Activated B cell treated with CpG ODN at 0.5 μM for 24 hours (primary cell): ENCODE results near the gene HES3. TPM values are rescaled to one million over a fixed set of nuclear protein-coding genes. Genes with fewer than 3 reads are reported as not detected.

Experiments
- ATAC-seq: fragments of 200-7000 bp; cut with Tn5 transposase; one replicate; pipeline ENCODE4 v1.10.0; 2021; ENCODE audit warnings: low read depth, mild to moderate bottlenecking, moderate library complexity
- CTCF ChIA-PET: fragments of 350-600 bp; sonication (Branson Sonifier 250); formaldehyde crosslinking; loops from one replicate; lab custom pipeline; 2021; ENCODE audit warnings: antibody characterized with exemption; lab: Charles Lee
- POLR2A ChIA-PET: fragments of 350-600 bp; sonication (Branson Sonifier 250); formaldehyde crosslinking; loops from one replicate; lab custom pipeline; 2021; ENCODE audit warnings: antibody characterized with exemption; lab: Charles Lee
- DNase-seq: peaks from one replicate; pipeline ENCODE4 v3.0.0; 2022
- H3K27ac Mint-ChIP-seq: one replicate; pipeline ENCODE4 v1.8.0; 2020; ENCODE audit warnings: mixed read lengths
- H3K27me3 Mint-ChIP-seq: one replicate; pipeline ENCODE4 v1.8.0; 2021; ENCODE audit warnings: mixed read lengths
- H3K36me3 Mint-ChIP-seq: one replicate; pipeline ENCODE4 v1.8.0; 2021; ENCODE audit warnings: low read depth, mixed read lengths
- H3K4me1 Mint-ChIP-seq: one replicate; pipeline ENCODE4 v1.8.0; 2021; ENCODE audit warnings: mixed read lengths
- H3K4me3 Mint-ChIP-seq: one replicate; pipeline ENCODE4 v1.8.0; 2020; ENCODE audit warnings: mild to moderate bottlenecking, mixed read lengths
- H3K9me3 Mint-ChIP-seq: one replicate; pipeline ENCODE4 v1.8.0; 2020; ENCODE audit warnings: mixed read lengths
- intact Hi-C: fragments of 100-400 bp; cut with micrococcal nuclease; formaldehyde crosslinking; loops from one replicate; pipeline ENCODE4 v1.15.1; 2024
- total RNA-seq: library from RNA; stranded (reverse); gene quantifications from 2 replicates; pipeline ENCODE4 v1.2.3, GENCODE V29; 2022
- TF ChIP-seq, protein P1 (sequence below): fragments of 200-600 bp; IDR thresholded peaks from one replicate; pipeline ENCODE4 v1.8.0; 2022; ENCODE audit warnings: antibody characterized with exemption, mild to moderate bottlenecking

Gene HES3
- total RNA-seq, 1 donor from 2014 or later: not detected

DNA sequence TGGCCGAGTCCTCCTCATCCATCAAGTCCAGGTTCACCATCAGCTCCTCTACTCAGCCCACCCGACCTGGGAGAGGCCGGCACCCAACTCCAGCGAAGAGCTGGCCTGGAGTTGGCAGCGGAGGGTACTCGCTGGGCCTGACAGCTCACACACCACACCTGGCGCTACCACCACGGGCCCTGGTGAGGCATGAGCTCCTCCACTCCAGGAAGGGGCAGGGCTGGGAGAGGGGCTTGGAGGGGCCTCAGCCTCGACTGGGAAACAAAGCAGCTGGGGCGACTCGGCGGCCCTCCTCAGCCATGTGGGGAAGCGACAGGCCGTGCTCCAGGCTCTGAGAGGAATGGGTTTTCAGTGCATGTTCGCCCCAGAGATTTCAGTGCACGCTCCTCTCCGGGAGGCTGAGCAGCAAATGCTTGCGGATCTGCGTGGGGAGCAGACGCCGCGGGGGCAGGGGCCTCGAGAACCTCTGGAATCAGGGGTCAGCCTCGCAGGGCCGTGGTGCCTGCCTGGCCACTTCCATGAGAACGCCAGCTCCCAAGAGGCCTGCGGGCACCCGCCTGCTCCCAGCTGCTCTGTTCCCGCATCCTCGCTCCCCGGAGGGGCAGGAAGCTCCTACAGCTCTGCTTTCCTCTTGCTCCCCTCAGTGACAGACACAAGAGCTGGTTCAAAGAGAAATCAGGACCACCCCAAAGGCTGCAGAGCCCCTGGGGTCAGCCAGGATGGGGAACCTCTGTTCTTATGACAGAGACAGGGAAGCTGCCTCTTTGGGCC, 35.8 kb downstream of the HES3 start:
- Mint-ChIP-seq H3K4me1 (no peaks in the 10 kb centered on the region), H3K4me3 (no peak overlapping the region), H3K27ac (no peak overlapping the region), H3K9me3 (no peaks in the 10 kb centered on the region), H3K36me3 (no peaks in the 10 kb centered on the region), H3K27me3 (no peaks in the 10 kb centered on the region)
- DNase-seq (no peak), ATAC-seq (no peak)
- CTCF ChIA-PET: no interaction called here
- POLR2A ChIA-PET: no interaction called here
- TF ChIP-seq, protein P1, sequence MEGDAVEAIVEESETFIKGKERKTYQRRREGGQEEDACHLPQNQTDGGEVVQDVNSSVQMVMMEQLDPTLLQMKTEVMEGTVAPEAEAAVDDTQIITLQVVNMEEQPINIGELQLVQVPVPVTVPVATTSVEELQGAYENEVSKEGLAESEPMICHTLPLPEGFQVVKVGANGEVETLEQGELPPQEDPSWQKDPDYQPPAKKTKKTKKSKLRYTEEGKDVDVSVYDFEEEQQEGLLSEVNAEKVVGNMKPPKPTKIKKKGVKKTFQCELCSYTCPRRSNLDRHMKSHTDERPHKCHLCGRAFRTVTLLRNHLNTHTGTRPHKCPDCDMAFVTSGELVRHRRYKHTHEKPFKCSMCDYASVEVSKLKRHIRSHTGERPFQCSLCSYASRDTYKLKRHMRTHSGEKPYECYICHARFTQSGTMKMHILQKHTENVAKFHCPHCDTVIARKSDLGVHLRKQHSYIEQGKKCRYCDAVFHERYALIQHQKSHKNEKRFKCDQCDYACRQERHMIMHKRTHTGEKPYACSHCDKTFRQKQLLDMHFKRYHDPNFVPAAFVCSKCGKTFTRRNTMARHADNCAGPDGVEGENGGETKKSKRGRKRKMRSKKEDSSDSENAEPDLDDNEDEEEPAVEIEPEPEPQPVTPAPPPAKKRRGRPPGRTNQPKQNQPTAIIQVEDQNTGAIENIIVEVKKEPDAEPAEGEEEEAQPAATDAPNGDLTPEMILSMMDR: no peak
- intact Hi-C loops: no loop called here

DNA sequence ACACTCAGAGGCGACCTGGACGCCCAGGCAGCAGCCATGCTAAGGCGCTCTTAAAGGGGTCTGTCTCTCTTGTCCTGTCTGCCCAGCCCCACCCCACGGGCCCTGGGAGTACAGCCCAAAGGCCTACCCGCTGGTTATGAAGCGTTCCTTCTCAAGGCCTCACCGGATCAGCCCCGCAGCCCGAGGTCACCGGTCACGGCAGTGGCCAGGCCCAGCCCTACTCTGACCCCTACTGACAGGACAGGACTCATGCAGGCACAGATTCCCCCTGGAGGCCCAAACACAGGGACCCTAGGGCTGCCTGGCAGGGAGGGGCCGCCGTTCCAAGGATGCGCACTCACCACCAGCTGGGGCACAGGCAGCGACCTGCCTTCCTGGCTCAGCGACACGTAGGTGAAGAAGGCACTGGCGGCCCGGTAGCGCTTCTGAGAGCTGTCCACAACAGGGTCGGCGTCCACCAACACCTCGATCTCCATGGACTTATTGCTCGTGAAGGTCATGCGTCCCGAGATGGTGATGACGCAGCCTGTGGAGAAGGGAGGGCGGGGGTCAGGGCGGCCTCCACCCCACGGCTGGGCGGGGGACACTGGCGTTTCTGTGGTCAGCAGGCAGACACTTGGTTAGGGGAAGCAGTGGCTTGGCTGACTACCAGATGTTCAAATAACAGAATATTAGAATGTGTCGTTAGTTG, 36.9 kb downstream of the HES3 start:
- H3K4me3 Mint-ChIP-seq: no peak overlapping the region
- H3K27ac Mint-ChIP-seq: no peak overlapping the region
- H3K36me3 Mint-ChIP-seq: no peaks in the 10 kb centered on the region
- no peak for DNase-seq
- TF ChIP-seq, protein P1: no peak
- intact Hi-C loops: no loop called here
- ChIA-PET POLR2A (no interaction called here), CTCF (no interaction called here)
- no peaks in the 10 kb centered on the region for H3K4me1 Mint-ChIP-seq
- no peaks in the 10 kb centered on the region for H3K27me3 Mint-ChIP-seq
- no peaks in the 10 kb centered on the region for H3K9me3 Mint-ChIP-seq
- ATAC-seq: no peak

GRCh38 chr1:6281511-6282402, 37.8 kb downstream of the HES3 start:
- H3K27ac Mint-ChIP-seq: no peak overlapping the region
- CTCF ChIA-PET: no interaction called here
- H3K9me3 Mint-ChIP-seq: no peaks in the 10 kb centered on the region
- TF ChIP-seq, protein P1: no peak
- POLR2A ChIA-PET: no interaction called here
- intact Hi-C loops: no loop called here
- ATAC-seq: no peak
- H3K4me3 Mint-ChIP-seq: no peak overlapping the region
- no peaks in the 10 kb centered on the region for H3K27me3 Mint-ChIP-seq
- H3K36me3 Mint-ChIP-seq: no peaks in the 10 kb centered on the region
- H3K4me1 Mint-ChIP-seq: no peaks in the 10 kb centered on the region
- DNase-seq: no peak

DNA sequence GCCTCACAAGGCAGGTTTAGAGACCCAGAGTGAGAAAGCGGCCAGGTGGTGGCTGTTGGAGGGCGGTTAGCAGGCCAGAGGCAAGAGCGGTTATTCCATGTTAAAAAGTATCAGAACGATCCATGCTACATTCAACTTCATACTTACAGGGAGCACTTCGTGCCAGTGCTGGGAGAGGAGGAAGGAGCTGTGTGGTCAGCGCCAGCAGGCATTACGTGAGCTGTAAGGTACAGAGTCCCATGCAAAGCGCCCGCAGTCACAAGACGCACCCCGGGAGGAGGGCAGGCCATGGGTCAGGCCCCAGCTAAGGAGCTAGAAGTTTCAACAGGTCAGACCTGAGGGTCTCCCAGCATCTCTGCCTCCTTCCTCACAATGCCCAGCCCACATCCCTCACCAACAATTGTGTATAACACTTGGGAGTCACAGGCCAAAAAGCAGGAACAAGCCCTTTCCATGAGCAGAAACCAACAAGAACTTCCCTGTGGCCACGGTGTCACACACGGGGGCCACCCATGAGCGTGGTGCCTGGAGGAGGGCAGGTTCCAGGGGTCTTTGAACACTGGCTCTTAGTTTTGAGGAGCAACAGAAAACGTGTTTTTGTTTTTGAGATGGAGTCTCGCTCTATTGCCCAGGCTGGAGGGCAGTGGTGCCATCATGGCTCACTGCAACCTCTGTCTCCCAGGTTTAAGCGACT, 38.7 kb downstream of the HES3 start:
- DNase-seq: no peak
- H3K36me3 Mint-ChIP-seq: no peaks in the 10 kb centered on the region
- no peaks in the 10 kb centered on the region for H3K4me1 Mint-ChIP-seq
- H3K4me3 Mint-ChIP-seq: no peak overlapping the region
- TF ChIP-seq, protein P1: no peak
- POLR2A ChIA-PET: no interaction called here
- CTCF ChIA-PET: no interaction called here
- no peaks in the 10 kb centered on the region for H3K9me3 Mint-ChIP-seq
- no peaks in the 10 kb centered on the region for H3K27me3 Mint-ChIP-seq
- intact Hi-C loops: no loop called here
- no peak for ATAC-seq
- no peak overlapping the region for H3K27ac Mint-ChIP-seq
